Astrocyte (in vitro differentiated cells and primary cell): ENCODE data around the gene PCP4. TPM values are rescaled to one million over a fixed set of nuclear protein-coding genes. Genes with fewer than 3 reads are reported as not detected.

ENCODE experiments used
- DNase-seq: peaks from one replicate; pipeline ENCODE4 v3.0.0-alpha.2; 2010; ENCODE audit warnings: low read depth
- FAIRE-seq: peaks from 2 replicates; lab custom pipeline; 2011; peaks lifted over from hg19 to GRCh38; lab: Jason Lieb, UNC
- H2AFZ ChIP-seq: 2 replicates; pipeline ENCODE4 v1.6.0; 2012; ENCODE audit warnings: low read depth, low read length, inconsistent platforms
- H3K27ac ChIP-seq: 2 replicates; pipeline ENCODE4 v1.5.1; 2011; ENCODE audit warnings: low read depth, low read length, inconsistent platforms
- H3K27me3 ChIP-seq: 2 replicates; pipeline ENCODE4 v1.6.0; 2011; ENCODE audit warnings: low read length, inconsistent platforms; ENCODE audit not compliant: insufficient read depth
- H3K36me3 ChIP-seq: 2 replicates; pipeline ENCODE4 v1.5.1; 2011; ENCODE audit warnings: low read length, inconsistent platforms; ENCODE audit not compliant: insufficient read depth
- H3K4me1 ChIP-seq: 2 replicates; pipeline ENCODE4 v1.5.1; 2011; ENCODE audit warnings: low read length, inconsistent platforms; ENCODE audit not compliant: insufficient read depth
- H3K4me2 ChIP-seq: 2 replicates; pipeline ENCODE4 v1.6.0; 2012; ENCODE audit warnings: low read length, inconsistent platforms
- H3K4me3 ChIP-seq: 2 replicates; pipeline ENCODE4 v1.5.1; 2011; ENCODE audit warnings: low read depth, mild to moderate bottlenecking, low read length, inconsistent platforms; ENCODE audit not compliant: insufficient read depth
- H3K79me2 ChIP-seq: 2 replicates; pipeline ENCODE4 v1.6.0; 2012; ENCODE audit warnings: mild to moderate bottlenecking, low read length, inconsistent platforms; ENCODE audit not compliant: insufficient read depth
- H3K9ac ChIP-seq: 2 replicates; pipeline ENCODE4 v1.6.0; 2012; ENCODE audit warnings: mild to moderate bottlenecking, low read length, inconsistent platforms
- H3K9me3 ChIP-seq: 2 replicates; pipeline ENCODE4 v1.5.1; 2012; ENCODE audit warnings: low read depth, mild to moderate bottlenecking, low read length, inconsistent platforms; ENCODE audit not compliant: insufficient read depth
- H4K20me1 ChIP-seq: 2 replicates; pipeline ENCODE4 v1.6.0; 2012; ENCODE audit warnings: low read length, inconsistent platforms; ENCODE audit not compliant: insufficient read depth
- H3K27ac Mint-ChIP-seq: one replicate; pipeline ENCODE4 v1.8.0; 2021; ENCODE audit warnings: mild to moderate bottlenecking, mixed read lengths; ENCODE audit not compliant: unreplicated experiment
- H3K27me3 Mint-ChIP-seq: one replicate; pipeline ENCODE4 v1.8.0; 2021; ENCODE audit warnings: low read depth, mixed read lengths; ENCODE audit not compliant: unreplicated experiment
- H3K36me3 Mint-ChIP-seq: one replicate; pipeline ENCODE4 v1.8.0; 2021; ENCODE audit warnings: low read depth, mixed read lengths; ENCODE audit not compliant: unreplicated experiment
- H3K4me1 Mint-ChIP-seq: one replicate; pipeline ENCODE4 v1.8.0; 2021; ENCODE audit warnings: low read depth, mixed read lengths; ENCODE audit not compliant: unreplicated experiment
- H3K4me3 Mint-ChIP-seq: one replicate; pipeline ENCODE4 v1.8.0; 2021; ENCODE audit warnings: mild to moderate bottlenecking, moderate library complexity, mixed read lengths; ENCODE audit not compliant: unreplicated experiment
- H3K9me3 Mint-ChIP-seq: one replicate; pipeline ENCODE4 v1.8.0; 2021; ENCODE audit warnings: mild to moderate bottlenecking, mixed read lengths; ENCODE audit not compliant: unreplicated experiment
- CTCF ChIP-seq: IDR thresholded peaks from 2 replicates; pipeline ENCODE4 v1.5.1; 2011; ENCODE audit warnings: low read depth, mild to moderate bottlenecking, inconsistent platforms, low read length, moderate library complexity; ENCODE audit not compliant: insufficient read depth
- EZH2 ChIP-seq: IDR thresholded peaks from 2 replicates; pipeline ENCODE4 v1.6.1; 2012; ENCODE audit warnings: mild to moderate bottlenecking, low read length, inconsistent platforms; ENCODE audit not compliant: insufficient read depth
- total RNA-seq: library from RNA; stranded (reverse); gene quantifications from 2 replicates; pipeline ENCODE4 v1.2.1, GENCODE V29; 2021

PCP4 gene
- total RNA-seq, 1 donor from 2014 or later = 0.68 TPM

DNA sequence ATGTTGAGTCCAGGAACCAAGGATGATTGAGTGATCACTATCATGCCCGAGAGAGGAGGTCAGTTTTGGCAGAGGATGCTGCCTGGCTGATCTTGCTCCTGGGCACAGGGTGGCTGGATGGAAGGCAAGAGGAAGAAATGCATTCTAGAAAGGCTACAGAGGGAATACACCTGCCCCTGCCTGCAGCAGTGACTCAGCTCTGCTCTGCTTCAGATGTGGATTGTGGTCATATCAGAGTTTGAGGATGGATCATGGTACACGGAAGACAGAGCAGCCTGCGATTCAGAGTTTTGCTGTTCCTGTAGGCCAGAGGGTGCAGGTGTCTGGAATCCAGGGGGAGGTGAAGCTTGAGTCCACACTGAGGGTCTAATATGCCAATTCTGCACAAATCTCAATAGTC, 37.2 kb downstream of the PCP4 start:
- Mint-ChIP-seq H3K9me3 (no peaks in the 10 kb centered on the region), H3K4me1 (no peaks in the 10 kb centered on the region), H3K4me3 (no peak overlapping the region), H3K27ac (no peak overlapping the region), H3K36me3 (no peaks in the 10 kb centered on the region), H3K27me3 (peaks cover 32% of the 10 kb centered on the region)
- TF ChIP-seq CTCF = no peak
- no peak for TF ChIP-seq EZH2
- no peak overlapping the region for H2AFZ ChIP-seq
- DNase-seq (no peak), FAIRE-seq (no peak)
- no peaks in the 10 kb centered on the region for H3K36me3 ChIP-seq
- H3K4me1 ChIP-seq = no peaks in the 10 kb centered on the region
- no peak overlapping the region for H3K4me3 ChIP-seq
- no peaks in the 10 kb centered on the region for H3K79me2 ChIP-seq
- no peak overlapping the region for H3K27ac ChIP-seq
- H3K9me3 ChIP-seq = no peaks in the 10 kb centered on the region
- no peaks in the 10 kb centered on the region for H4K20me1 ChIP-seq
- H3K9ac ChIP-seq = no peak overlapping the region
- no peaks in the 10 kb centered on the region for H3K27me3 ChIP-seq
- H3K4me2 ChIP-seq = no peak overlapping the region

DNA sequence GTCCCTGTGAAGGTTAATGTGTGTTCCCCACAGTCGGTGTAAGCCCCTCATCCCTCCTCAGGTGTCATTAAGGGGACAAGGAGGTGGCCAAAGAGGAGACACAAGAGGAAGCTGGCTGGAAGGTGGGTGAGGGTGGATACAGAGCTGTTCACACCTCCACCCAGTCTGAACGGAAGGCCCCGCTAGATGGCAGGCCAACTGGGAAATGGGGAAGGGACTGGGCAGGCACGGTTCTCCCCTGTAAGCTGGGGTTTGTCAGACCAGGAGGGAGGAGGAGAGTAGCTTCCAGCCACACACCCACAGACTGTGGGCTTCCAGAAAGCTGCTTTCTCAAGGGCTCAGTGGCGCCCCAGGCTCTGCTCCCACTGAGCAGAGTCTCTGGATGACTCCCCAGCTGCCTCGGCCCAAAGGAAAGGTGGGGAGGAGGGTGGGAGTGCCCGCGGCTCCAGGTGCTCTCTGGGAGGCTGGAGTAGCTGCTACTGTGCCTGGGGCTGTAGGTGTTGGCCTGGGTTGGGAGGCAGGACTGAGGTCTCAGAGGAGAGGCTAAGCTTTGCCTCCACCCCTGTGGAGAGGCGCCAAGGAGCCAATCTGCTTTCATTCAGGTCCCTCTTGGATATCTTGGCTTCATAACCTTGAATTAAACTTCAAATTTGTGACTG, 41.2 kb downstream of the PCP4 start:
- Histone ChIP-seq H3K4me3 (no peak overlapping the region), H3K36me3 (no peaks in the 10 kb centered on the region), H3K9me3 (no peaks in the 10 kb centered on the region), H3K4me2 (no peak overlapping the region), H2AFZ (no peak overlapping the region), H3K9ac (no peak overlapping the region), H3K27ac (no peak overlapping the region), H3K79me2 (no peaks in the 10 kb centered on the region), H3K27me3 (peaks cover under 1% of the 10 kb centered on the region), H4K20me1 (no peaks in the 10 kb centered on the region), H3K4me1 (no peaks in the 10 kb centered on the region)
- Mint-ChIP-seq H3K27me3 (peaks cover 37% of the 10 kb centered on the region), H3K36me3 (no peaks in the 10 kb centered on the region), H3K4me3 (no peak overlapping the region), H3K4me1 (no peaks in the 10 kb centered on the region), H3K27ac (no peak overlapping the region), H3K9me3 (no peaks in the 10 kb centered on the region)
- TF ChIP-seq CTCF (no peak), EZH2 (no peak)
- FAIRE-seq (no peak), DNase-seq (no peak)
